Loucy (cell line): ENCODE measurements around the gene MRPS23.

Experiments used
- CTCF ChIP-seq: fragments of 200-600 bp; sonication (generic); conservative IDR thresholded peaks from 2 replicates; pipeline ENCODE4 v1.5.1; 2014; ENCODE audit warnings: mild to moderate bottlenecking, antibody characterized with exemption, low read length
- EZH2phosphoT487 ChIP-seq: fragments of 200-600 bp; IDR thresholded peaks from 2 replicates; pipeline ENCODE4 v1.6.1; 2018; ENCODE audit warnings: antibody characterized with exemption, mild to moderate bottlenecking, moderate library complexity, borderline replicate concordance

GRCh38 chr17:57855391-57856035 is 5.7 kb upstream of the MRPS23 start:
- TF ChIP-seq CTCF (no peak), EZH2phosphoT487 (no peak)
